GM10266 (cell line): ENCODE measurements around the gene PMS2.
"Not testable (repeated sequence)": the region's sequence is repeated elsewhere in the genome, so short reads cannot be mapped to it uniquely, and the experiment has no call there.

ENCODE experiments used
- DNase-seq: peaks from one replicate; pipeline ENCODE4 v3.0.0; 2012; ENCODE audit errors: extremely low spot score
- TF ChIP-seq, protein P1 (sequence below): IDR thresholded peaks from 2 replicates; pipeline ENCODE4 v1.5.1; 2012; ENCODE audit warnings: mild to moderate bottlenecking, low read depth; ENCODE audit not compliant: control insufficient read depth, insufficient read depth; ENCODE audit errors: missing control alignments

Gene PMS2

GRCh38 chr7:6008668-6009611 is at the start of gene PMS2, which contains the start of gene AIMP2:
Gene PMS2, minus strand, starts transcription at chr7:6009049. Its CDS starts 30 bp downstream, at chr7:6009019.
Gene AIMP2, plus strand, starts transcription at chr7:6009272. Its CDS starts 92 bp downstream, at chr7:6009364.
- peak; percentile 93 for DNase-seq
- TF ChIP-seq, protein P1, sequence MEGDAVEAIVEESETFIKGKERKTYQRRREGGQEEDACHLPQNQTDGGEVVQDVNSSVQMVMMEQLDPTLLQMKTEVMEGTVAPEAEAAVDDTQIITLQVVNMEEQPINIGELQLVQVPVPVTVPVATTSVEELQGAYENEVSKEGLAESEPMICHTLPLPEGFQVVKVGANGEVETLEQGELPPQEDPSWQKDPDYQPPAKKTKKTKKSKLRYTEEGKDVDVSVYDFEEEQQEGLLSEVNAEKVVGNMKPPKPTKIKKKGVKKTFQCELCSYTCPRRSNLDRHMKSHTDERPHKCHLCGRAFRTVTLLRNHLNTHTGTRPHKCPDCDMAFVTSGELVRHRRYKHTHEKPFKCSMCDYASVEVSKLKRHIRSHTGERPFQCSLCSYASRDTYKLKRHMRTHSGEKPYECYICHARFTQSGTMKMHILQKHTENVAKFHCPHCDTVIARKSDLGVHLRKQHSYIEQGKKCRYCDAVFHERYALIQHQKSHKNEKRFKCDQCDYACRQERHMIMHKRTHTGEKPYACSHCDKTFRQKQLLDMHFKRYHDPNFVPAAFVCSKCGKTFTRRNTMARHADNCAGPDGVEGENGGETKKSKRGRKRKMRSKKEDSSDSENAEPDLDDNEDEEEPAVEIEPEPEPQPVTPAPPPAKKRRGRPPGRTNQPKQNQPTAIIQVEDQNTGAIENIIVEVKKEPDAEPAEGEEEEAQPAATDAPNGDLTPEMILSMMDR, result peak; percentile 37

DNA sequence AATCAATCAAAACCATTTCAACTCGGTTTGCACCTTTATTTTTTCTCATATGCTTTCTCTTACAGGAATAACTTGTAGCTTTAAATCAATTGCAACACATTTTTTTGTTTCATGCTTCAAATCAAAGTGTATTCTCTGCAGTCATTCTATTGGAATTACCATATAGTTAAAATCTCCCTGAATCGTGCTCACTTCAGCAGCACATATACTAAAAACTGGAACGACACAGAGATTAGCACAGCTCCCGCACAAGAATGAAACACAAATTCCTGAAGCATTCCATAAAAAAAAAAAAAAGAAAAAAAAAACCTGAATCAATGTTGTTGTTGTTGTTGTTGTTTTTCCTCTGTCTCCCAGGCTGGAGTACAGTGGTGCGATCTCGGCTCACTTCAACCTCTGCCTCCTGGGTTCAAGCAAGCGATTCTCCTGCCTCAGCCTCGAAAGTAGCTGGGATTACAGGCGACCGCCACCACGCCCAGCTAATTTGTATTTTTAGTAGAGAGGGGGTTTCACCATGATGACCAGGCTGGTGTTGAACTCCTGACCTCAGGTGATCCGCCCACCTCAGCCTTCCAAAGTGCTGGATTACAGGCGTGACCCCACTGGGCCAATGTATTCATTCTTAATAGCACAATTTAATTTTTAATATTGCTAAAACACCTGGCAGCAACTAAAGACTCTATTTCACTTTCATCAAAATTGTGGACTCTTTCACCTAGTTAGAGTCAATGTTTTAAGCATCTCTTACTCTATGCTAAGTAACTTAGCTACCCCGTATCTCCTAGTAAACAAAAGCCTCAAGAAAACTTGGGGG is 48.7 kb upstream of the PMS2 start:
- TF ChIP-seq, protein P1, result no peak
- no peak for DNase-seq

DNA sequence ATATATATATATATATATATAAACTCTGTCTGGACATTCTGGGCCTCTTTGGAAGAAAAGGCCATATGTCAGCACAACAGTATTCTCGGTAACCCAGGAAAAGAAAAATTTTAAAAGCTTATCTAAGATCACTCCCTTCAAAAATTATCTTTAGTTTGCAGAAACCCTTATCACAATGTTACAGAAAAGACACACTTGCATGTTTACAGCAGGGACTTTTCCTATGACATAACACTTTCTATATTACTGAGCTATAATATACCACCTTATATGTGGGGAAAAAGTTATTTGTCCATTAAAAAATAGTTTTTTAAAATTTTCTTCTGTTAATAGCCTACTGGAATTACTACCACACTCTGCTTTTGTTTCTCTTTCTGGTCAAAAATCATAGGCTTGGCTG is 47.8 kb upstream of the PMS2 start:
- peak; percentile 15 for DNase-seq

DNA sequence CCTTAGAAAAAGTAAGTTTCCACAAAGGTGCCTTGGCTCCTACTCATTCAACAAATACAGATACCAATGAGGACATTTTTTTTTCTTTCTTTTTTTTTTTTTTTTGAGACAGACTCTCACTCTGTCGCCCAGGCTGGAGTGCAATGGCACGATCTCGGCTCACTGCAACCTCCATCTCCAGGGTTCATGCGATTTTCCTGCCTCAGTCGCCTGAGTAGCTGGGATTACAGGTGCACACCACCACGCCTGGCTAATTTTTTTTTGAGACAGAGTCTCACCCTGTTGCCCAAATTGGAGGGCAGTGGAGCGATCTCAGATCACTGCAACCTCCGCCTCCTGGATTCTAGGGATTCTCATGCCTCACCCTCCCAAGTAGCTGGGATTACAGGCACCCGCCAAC is 42.3 kb upstream of the PMS2 start:
- DNase-seq, result not testable (repeated sequence)

More for the DNA sequence above, 47.8 kb upstream of the PMS2 start:
- TF ChIP-seq, protein P1, result no peak

GRCh38 chr7:6049780-6050179 is 40.9 kb upstream of the PMS2 start:
- TF ChIP-seq, protein P1, result no peak
- no peak for DNase-seq

DNA sequence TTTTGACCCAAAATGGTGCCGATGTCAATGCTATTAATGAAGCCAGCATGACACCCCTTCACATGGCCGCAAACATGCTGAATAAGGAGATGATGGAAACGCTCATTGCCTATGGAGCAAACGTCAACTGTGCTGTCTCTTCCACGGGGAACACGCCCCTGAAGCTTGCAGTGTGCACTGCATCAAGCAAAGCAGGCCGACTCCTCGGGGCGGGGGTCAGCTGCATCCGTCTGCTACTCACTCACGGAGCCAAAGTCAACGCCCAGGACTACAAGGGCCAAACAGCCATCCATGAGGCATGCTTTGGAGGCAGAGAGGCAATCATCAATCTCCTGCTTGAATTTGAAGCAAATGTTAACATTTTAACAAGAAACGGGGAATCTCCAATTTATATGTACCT is 26.8 kb upstream of the PMS2 start:
- no peak for DNase-seq
- TF ChIP-seq, protein P1, result no peak

DNA sequence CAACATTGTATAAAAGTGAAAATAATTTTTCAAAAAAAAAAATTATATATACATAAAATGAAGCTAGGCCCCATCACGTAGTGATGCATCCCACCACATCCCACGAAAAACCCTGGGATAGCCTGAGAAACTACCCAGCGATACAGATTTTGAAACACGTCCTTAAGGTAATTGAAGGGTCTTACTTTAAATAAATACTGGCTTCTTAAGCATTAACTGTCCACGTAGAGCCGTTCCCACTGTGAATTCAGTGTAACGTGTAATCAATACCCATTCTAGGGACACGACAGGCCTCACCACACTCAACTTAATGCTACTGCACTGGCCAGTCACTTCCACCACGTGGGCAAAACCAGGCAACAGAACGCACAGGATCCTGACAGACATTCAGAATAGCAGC is 26.3 kb upstream of the PMS2 start:
- no peak for DNase-seq
- TF ChIP-seq, protein P1, result no peak
